ENCODE data around the gene GRID1. TPM values are rescaled to one million over a fixed set of nuclear protein-coding genes. Genes with fewer than 3 reads are reported as not detected.

Gene GRID1
- polyA plus RNA-seq, 1 of the 3 experiments (the other 2 are of a cell fraction) = 0.13 TPM

DNA sequence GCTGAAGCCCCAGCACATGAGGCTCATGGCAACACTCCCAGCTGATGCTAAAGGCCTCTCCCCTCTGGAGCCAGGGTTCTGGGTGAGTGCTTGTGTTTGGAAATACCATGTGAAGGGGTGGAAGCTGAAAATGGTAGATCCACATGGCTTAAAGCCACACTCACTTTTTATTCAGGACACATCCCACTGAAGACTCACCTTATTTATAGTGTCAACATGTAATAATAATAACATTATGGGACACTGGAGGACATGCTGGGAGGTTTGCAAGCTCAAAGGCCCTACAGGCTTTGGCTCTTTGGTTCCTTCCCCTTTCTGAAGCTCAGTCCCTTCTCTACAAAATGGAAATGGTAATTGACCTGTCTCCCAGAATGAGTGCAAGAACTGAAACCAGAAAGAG, 318.0 kb downstream of the GRID1 start (continued):
- TF ChIP-seq, protein P1, sequence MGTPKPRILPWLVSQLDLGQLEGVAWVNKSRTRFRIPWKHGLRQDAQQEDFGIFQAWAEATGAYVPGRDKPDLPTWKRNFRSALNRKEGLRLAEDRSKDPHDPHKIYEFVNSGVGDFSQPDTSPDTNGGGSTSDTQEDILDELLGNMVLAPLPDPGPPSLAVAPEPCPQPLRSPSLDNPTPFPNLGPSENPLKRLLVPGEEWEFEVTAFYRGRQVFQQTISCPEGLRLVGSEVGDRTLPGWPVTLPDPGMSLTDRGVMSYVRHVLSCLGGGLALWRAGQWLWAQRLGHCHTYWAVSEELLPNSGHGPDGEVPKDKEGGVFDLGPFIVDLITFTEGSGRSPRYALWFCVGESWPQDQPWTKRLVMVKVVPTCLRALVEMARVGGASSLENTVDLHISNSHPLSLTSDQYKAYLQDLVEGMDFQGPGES (IDR thresholded peaks at IDR 0.05; ENCODE audit: low read depth, low read length) = no peak
- TF ChIP-seq NFIC (IDR thresholded peaks at IDR 0.05; ENCODE audit: borderline replicate concordance) (no peak), MXI1 (IDR thresholded peaks at IDR 0.05; ENCODE audit: low read depth, low read length) (no peak), TAF1 (IDR thresholded peaks at IDR 0.05; ENCODE audit: borderline replicate concordance, low read depth, low read length) (no peak), SMC3 (IDR thresholded peaks at IDR 0.05; ENCODE audit: low read depth, low read length) (no peak), RCOR1 (IDR thresholded peaks at IDR 0.05; ENCODE audit: low read length) (no peak)

GRCh38 chr10:86047588-86047987, 319.0 kb downstream of the GRID1 start:
- Histone ChIP-seq H3K27me3 (ENCODE audit: insufficient read depth) (no peaks in the 10 kb centered on the region), H3K79me2 (ENCODE audit: insufficient read depth) (no peaks in the 10 kb centered on the region), H3F3A (replicated peaks; ENCODE audit: insufficient read depth) (no peaks in the 10 kb centered on the region), H3K4me1 (ENCODE audit: control insufficient read depth in 1 of 2, insufficient read depth in 2 of 2, low read depth in 1 of 2, low read length in 1 of 2) (no peaks in the 10 kb centered on the region; a peak in 1 of 4 replicates), H3K4me3 (ENCODE audit: low read depth in 2 of 2, low read length in 1 of 2) (no peak overlapping the region), H3K9me3 (no peaks in the 10 kb centered on the region), H3K9ac (no peak overlapping the region), H4K20me1 (ENCODE audit: insufficient read depth) (no peaks in the 10 kb centered on the region), H3K36me3 (replicated peaks in 1 of 2; ENCODE audit: control insufficient read depth in 1 of 2, insufficient read depth in 2 of 2, low read length in 1 of 2) (no peaks in the 10 kb centered on the region), H3K9me2 (no peaks in the 10 kb centered on the region), H2AFZ (ENCODE audit: low read depth) (no peak overlapping the region), H3K4me2 (no peak overlapping the region), H3K27ac (ENCODE audit: low read depth in 2 of 2, low read length in 1 of 2) (no peak overlapping the region)
- TF ChIP-seq MXI1 (IDR thresholded peaks at IDR 0.05; ENCODE audit: low read depth, low read length) (no peak), MEF2A (IDR thresholded peaks at IDR 0.05; ENCODE audit: borderline replicate concordance, low read depth) (no peak), USF2 (IDR thresholded peaks at IDR 0.05; ENCODE audit: borderline replicate concordance, low read depth, low read length) (no peak), GABPA (IDR thresholded peaks at IDR 0.05; ENCODE audit: low read depth) (no peak), ELF1 (IDR thresholded peaks at IDR 0.05) (no peak), CHD2 (IDR thresholded peaks at IDR 0.05; ENCODE audit: low read length, partially characterized antibody) (no peak), RAD21 (IDR thresholded peaks at IDR 0.05; ENCODE audit: low read length) (no peak), CTCF (IDR thresholded peaks at IDR 0.05) (no peak), EZH2phosphoT487 (IDR thresholded peaks at IDR 0.05; ENCODE audit: borderline replicate concordance, low read depth) (no peak), NFIC (IDR thresholded peaks at IDR 0.05; ENCODE audit: borderline replicate concordance) (no peak), SIN3A (IDR thresholded peaks at IDR 0.05; ENCODE audit: borderline replicate concordance, low read depth, low read length) (no peak), FOXJ3 (CRISPR knock-in tag; IDR thresholded peaks at IDR 0.05) (no peak), YY1 (IDR thresholded peaks at IDR 0.05; ENCODE audit: low read depth) (no peak), TAF1 (IDR thresholded peaks at IDR 0.05; ENCODE audit: borderline replicate concordance, low read depth, low read length) (no peak)
- TF ChIP-seq, protein P2, sequence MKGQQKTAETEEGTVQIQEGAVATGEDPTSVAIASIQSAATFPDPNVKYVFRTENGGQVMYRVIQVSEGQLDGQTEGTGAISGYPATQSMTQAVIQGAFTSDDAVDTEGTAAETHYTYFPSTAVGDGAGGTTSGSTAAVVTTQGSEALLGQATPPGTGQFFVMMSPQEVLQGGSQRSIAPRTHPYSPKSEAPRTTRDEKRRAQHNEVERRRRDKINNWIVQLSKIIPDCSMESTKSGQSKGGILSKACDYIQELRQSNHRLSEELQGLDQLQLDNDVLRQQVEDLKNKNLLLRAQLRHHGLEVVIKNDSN (IDR thresholded peaks at IDR 0.05; ENCODE audit: borderline replicate concordance, low read depth) = no peak
- ChIA-PET POLR2A (no interaction called here), CTCF (no interaction called here)
- 27% methylated on average over 7 of the region's 7 CpGs for WGBS (ENCODE audit: low lambda C conversion rate)
- DNase-seq = no peak
